HG03354 (cell line): Measurements from ENCODE around the gene NTF4.
"Not testable (repeated sequence)": the region's sequence is repeated elsewhere in the genome, so short reads cannot be mapped to it uniquely, and the experiment has no call there.

Experiments used
- ATAC-seq: cut with Tn5 transposase; IDR thresholded peaks from one replicate; pipeline ENCODE4 v1.9.1; 2021; ENCODE audit warnings: mild to moderate bottlenecking; ENCODE audit not compliant: unreplicated experiment, poor library complexity, severe bottlenecking

Gene NTF4

DNA sequence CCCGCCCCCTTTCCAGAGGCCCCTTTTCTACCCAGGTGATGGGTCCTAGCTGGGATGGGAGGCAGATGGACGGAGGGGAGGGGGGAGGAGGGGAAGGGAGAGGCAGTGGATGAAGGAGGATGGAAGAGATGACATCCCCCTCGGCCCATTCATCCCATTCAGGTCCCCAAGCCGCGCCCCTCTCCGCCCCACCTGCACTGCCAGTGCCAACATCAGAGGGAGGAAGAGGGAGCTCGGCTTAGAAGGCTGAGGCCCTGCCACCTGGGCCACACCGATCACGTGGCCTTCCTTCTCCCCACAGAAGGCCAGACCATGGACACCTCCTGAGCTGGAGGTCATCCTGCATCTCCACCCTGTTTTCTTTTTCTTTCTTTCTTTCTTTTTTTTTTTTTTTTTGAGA lies 35.9 kb downstream of the NTF4 start:
- ATAC-seq, result not testable (repeated sequence)

DNA sequence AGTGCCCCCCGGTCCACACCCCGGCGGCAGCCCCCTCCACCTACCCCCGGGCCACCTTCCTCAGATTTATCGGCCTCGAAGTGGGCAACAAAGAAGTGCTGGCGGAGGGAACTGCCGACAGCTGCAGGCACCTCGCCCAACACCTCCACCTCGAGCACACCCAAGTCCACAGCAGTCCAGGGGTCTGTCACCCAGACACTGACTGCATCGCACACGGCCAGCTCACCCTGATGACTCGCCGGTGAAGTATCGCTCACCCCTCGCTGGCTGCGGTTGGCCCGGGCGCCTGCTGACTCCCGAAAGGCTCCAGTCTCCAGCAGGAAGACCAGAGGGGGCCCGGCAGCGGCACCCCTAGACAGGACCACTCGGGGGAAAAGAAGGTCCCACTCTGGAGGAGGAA lies 39.0 kb downstream of the NTF4 start:
- ATAC-seq, result not testable (repeated sequence)

DNA sequence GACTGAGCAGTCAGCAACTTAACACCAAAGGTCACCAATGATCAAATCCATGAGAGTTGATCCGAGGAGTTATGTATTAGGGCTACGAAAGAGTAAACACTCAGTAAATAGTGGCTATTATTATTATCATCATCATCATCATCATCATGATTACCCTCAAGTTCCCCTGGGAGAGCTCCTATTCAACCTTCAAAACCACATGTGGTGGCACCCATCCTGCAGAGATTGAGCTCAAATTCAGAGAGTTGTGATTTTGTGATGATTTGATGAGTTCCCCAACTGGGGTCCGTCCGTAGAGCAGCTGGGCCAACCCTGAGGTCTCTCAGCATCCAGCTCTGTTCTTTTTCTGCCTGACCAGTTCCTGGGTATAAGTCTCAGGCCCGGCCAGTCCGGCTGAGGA lies 39.5 kb downstream of the NTF4 start:
- not testable (repeated sequence) for ATAC-seq

DNA sequence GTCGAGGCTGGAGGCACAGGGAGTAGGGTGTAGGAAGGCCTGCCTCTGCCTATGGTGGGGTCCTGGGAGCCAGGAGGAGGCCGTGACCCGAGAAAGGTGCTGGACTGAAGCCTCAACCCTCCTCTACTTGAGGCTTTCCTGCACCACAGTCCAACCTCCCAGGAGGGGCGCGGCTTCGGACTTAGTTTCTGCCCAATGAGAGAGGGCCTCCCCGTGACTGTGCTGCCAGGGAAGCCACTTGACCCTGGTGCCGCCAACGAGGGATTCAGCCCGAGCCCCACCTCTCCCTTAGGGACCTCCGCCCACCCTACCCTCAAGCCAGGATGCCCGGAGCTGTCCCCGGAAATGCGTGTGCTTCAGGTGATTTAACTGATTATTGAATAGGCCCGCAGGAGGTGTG lies 40.4 kb downstream of the NTF4 start, which contains the start of gene CGB3:
Gene CGB3 (minus strand): TSS at position 101 of the 400 bp plus-strand sequence. CDS start 362 bp downstream, outside the sequence.
- ATAC-seq, result not testable (repeated sequence)

DNA sequence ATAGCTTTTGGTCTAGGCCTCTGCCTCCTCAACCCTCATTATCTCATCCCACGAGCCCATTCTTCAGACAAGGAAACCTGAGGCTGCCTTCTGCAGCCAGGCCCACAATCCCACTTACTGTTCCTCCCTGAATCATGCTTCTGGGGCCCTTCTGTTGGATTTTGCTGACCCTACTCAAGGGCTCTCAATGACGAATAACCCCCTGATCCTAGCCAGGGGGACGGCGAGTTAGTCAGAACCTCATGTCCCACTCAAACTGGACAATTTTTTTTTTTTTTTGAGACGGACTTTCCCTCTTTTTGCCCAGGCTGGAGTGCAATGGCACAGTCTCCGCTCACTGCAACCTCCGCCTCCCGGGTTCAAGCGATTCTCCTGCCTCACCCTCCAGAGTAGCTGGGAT lies 42.5 kb downstream of the NTF4 start:
- ATAC-seq, result no peak

DNA sequence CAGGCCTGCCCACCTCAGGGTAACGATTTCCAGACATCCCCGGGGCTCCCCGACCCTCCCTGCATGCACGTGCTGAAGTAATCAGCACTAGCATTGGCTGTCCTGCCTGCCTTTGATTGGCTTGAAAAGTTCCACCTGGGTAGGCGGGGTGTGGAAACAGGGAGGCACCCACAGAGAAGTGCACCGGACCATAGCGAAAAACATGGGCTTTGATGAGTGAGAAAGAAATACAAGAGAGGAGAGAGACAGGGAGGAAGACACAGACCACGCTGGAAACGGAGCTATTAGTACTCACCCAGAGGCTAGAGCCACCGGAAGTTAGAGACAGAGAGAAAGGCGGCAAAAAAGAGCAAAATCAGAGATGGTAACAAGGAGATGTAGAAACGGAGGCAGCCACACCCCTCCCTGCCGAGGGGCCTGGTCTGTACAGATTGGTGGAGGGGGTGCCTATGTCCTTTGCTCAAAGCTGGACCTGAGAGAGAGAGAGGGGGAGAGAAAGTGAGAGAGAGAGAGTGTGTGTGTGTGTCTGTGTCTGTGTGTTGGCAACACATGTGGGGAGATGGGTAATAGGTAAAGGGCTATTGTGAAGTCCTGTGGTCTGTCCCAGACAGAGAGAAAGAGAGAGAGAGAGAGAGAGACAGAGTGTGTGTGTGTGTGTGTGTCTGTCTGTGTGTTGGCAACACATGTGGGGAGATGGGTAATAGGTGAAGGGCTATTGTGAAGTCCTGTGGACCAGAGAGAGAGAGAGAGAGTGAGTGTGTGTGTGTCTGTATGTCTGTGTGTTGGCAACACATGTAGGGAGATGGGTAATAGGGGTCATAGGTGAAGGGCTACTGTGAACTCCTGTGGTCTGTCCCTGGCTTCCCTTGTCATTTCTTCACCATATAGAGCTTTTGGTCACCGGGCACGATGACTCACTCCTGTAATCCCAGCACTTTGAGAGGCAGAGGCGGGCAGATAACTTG lies 43.4 kb downstream of the NTF4 start:
- ATAC-seq, result no peak

DNA sequence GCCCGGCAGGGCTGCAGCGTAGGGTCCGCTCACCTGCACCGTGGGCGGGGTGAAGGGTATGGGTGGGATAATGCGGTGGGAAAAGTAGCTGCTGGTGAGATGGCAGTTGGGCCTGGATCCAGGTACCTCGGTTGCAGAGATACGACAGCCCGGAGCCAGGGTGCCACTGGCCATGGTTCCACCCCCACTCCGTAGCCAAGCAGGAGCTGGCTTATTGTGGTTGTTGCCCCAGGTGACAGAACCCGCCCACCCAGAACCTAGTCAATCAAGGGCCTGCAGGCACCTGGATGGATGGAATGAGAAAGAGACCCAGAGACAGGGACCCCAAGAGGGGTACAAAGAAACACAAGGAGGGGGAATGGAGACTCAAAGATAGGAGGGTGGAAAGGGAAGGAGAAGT lies 44.3 kb downstream of the NTF4 start:
- no peak for ATAC-seq

DNA sequence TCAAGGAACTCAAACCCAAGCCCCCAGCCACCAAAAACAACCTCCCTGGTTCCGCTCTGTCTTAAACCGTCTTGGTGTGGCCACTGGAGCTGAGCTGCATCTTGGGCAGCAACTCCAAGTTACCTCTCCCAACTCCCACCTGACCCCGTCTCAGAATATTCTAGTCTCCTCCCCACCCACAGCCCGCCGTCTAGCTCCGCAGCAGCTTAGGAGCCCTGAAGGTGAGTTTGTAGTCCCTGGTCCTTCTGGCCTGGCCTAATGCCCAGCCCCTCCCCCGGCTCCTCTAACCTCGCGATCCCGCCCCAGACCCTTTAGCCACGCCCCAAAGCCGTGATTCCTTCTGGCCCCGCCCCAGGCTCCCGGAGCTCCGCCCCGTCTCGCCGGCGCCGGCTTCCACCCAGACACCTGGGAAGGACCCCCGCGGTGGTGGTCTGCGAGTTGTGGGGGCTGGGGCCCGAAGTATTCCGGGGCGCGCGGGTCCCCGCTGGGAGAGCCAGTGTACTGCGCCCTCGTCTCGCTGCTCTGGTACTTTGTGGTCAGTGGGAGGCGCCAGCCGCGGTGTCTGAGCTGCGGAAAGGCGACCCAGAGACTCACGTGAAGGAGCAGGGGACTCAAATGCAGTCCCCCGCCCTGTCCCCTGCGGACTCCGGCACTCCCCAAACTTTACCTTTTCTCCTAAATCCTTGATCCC lies 45.2 kb downstream of the NTF4 start:
- ATAC-seq, result no peak

DNA sequence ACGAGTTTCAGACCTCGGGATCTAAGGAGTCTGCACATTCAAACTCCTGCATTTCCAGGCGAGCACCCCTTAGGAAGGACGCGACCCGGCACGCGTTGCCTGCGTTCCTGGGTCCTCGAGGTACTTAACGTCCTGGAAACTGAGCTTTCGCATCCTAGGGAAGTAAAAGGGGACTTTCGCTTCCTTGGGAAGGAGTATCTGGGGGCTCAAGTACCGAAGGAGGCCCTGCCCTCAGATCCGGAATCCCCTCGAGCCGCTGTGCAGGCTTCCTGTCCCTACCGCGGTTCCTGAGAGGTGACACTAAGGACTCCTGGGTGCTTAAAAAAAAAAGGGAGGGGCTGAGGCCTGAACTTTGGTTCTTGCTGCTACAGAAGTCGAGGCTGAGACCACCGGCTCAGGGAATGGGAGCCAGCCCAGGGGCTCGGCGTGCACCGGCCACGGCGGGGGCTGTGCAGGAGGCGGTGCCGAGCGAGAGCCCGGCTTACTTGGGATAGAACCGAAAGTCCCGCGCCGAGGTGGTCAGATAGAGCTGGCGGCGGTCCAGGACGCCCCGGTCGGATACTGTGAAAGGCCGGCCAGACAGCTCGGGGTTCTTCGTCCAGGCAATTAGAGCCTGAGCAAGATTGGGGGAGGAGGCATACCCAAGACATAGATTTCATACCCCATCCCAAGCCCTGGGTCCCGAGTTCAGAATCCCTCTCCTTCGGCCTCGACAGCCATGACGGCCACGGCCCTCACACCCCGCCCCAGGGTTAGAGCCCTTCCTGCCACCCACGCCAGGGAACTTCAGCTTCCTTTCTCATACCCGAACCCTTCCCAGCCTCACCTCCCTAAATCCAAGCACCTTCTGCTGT lies 46.0 kb downstream of the NTF4 start:
- ATAC-seq, result not testable (repeated sequence)

DNA sequence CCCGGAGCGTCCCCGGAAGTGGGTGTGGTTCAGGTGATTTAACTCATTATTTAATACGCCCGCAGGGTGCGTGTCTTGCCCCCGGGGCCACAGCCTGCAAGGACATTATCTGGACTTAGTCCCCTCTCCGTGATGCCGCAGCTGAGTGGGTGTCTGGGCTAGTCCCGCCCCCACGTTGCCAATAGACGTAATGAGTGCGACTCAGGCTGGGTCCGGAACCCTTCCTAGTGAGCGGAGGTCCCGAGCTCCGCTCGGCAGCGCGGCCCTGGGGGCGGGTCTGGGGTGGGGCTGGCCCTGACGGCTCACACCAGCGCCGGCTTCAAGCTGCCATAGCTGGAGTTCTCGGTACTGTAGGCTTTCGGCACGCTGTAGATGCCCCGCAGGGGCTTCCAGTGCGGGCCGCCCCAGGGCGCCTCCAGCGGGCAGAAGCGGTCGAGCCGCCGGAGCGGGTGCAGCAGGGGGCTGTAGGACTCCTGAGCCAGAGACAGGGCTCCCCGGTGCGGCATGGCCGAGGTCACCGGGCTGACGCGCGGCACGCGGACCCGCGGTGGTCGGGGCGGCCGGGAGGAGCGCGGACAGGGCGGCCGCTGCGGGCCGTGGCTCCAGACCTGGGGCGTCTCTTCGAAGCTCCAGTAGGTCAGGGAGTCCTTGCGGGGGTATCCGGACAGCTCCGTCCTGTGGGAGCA lies 46.8 kb downstream of the NTF4 start:
- ATAC-seq, result peak; percentile 54

DNA sequence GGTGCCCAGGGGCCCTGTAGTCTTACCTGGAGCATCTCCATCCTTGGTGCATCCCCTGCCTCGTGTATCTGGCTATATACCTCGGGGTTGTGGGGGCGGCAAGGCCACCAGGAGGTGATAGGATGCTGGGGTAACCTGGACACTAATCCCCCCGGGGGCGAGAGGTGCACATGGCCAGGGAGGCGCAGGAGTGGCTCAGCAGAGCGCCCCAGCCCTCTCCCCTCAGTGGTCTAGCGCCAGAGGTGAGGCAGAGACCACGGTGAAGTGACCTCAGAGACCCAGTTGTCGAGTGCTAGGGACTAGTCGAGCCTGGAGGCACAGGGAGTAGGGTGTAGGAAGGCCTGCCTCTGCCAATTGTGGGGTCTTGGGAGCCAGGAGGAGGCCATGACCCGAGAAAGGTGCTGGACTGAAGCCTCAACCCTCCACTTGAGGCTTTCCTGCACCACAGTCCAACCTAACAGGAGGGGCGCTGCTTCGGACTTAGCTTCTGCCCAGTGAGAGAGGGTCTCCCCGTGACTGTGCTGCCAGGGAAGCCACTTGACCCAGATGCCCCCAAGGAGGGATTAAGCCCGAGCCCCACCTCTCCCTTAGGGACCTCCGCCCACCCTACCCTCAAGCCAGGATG lies 47.5 kb downstream of the NTF4 start, which contains the start of gene LHB:
Gene LHB (minus strand): TSS at position 51 of the 625 bp plus-strand sequence. CDS start 10 bp downstream, at position 41.
- no peak for ATAC-seq

DNA sequence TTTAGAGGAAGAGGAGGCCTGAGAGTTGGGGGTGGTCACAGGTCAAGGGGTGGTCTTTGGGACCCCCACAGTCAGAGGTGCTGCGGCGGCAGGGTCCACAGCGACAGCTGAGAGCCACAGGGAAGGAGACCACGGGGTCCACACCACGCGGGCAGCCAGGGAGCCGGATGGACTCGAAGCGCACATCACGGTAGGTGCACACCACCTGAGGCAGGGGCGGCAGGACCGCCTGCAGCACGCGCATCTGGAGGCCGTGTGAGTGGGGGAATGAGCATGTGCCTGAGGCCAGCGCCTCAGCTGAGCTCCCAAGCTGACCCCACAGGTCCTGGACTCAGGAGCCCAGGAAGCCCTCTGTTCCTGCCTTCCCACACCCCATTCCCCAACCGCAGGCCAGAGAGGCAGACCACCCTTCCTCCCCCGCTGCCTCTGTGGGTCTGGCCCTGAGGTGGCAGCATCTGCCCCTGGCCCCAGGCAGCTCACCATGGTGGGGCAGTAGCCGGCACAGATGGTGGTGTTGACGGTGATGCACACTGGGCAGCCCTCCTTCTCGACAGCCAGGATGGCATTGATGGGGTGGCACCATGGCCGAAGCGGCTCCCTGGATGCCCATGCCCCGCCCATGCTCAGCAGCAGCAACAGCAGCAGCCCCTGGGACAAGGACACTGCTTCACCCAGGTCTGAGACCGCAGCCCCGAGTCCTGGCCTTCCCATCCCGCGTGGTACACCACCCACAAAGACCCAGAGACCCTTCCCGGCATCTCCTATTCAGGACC lies 48.4 kb downstream of the NTF4 start:
- no peak for ATAC-seq

DNA sequence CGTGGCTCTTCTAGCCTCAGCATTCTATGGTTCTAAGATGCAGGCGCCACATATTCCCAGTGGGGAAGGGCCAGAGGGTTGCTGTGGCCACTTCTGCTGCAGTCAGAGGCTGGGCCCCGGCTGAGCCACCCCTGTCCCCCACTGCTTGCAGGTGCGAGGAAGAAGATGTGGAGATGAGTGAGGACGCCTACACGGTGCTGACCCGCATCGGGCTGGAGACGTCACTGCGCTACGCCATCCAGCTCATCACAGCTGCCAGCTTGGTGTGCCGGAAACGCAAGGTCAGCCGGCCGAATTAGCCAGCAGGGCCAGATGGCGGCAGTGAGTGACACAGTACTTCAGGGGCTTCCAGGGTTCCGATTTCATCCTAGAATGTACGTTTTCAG lies 49.8 kb downstream of the NTF4 start:
- no peak for ATAC-seq

DNA sequence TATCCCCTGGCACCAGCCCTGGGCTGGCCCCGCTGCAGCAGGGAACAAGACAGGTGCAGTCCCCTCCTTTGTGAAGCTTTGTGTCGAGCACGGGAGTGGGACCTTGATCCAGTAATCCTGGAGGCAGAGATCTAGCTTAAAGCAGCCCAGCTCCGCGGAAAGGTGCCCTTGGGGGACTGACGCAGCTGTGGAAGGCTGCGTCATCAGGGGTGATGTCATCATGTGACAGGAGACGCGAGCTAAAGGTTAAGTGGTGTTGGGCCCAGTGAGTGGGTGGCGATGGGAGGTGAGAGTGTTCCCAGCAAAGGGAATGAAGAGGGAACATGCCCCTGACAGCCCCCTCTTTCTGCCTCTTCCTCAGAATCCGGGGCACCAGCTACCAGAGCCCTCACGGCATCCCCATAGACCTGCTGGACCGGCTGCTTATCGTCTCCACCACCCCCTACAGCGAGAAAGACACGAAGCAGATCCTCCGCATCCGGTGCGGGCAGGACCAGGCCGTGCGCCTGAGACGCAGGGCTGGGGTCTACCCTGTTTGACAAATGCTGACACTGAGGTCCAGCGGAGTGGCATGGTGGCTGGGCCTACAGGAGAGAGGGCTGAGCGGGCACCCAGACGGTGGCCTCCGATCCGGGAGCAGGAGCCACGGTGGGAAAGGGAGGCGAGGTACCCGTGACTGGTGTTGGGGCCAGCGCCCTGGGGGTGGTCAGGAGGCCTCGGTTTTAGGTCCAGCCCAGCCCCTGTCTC lies 50.3 kb downstream of the NTF4 start:
- ATAC-seq, result no peak

DNA sequence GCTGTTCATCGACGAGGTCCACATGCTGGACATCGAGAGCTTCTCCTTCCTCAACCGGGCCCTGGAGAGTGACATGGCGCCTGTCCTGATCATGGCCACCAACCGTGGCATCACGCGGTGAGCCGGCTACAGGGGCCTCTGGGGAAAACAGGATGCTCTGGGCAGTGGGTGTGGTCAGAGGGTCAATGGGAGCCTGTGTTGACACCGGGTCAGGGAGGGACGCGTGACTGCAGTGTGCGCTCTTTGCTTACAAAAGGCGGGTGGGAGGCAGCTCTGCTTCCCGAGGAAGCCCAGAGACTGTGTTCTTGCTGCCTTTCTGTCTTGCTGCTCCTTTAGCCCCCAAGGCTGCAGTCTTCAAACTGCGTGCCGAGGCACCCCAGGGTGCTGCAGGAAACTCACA lies 53.4 kb downstream of the NTF4 start:
- ATAC-seq, result no peak
